Astrocyte (in vitro differentiated cells and primary cell): ENCODE measurements around the gene ADGRG6.

Experiments
- EZH2 ChIP-seq: IDR thresholded peaks from 2 replicates; pipeline ENCODE4 v1.6.1; 2012; ENCODE audit warnings: mild to moderate bottlenecking, low read length, inconsistent platforms; ENCODE audit not compliant: insufficient read depth
- TF ChIP-seq, protein P1 (sequence below): IDR thresholded peaks from 2 replicates; pipeline ENCODE4 v1.5.1; 2011; ENCODE audit warnings: low read depth, mild to moderate bottlenecking, inconsistent platforms, low read length, moderate library complexity; ENCODE audit not compliant: insufficient read depth

DNA sequence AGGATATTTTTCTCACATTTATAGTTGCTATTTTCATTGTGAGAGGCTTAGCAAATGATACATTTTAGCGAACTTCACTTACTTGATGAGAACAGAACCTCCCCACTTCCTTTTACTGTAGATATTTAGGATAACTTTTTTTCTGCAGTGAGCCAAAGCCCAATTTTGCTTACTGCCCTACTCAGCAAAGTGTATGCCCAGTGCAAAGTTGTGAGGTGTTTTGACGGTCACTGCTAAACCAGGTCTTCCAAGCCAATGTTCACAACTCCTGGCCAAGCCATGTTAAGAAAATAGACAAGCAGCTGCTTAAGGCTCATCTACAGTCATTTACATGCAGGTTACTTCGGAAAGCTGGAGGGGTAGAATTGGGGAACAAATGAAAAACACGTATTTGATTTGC, 144.8 kb downstream of the ADGRG6 start:
- TF ChIP-seq, protein P1, sequence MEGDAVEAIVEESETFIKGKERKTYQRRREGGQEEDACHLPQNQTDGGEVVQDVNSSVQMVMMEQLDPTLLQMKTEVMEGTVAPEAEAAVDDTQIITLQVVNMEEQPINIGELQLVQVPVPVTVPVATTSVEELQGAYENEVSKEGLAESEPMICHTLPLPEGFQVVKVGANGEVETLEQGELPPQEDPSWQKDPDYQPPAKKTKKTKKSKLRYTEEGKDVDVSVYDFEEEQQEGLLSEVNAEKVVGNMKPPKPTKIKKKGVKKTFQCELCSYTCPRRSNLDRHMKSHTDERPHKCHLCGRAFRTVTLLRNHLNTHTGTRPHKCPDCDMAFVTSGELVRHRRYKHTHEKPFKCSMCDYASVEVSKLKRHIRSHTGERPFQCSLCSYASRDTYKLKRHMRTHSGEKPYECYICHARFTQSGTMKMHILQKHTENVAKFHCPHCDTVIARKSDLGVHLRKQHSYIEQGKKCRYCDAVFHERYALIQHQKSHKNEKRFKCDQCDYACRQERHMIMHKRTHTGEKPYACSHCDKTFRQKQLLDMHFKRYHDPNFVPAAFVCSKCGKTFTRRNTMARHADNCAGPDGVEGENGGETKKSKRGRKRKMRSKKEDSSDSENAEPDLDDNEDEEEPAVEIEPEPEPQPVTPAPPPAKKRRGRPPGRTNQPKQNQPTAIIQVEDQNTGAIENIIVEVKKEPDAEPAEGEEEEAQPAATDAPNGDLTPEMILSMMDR: no peak
- TF ChIP-seq EZH2: no peak
